GM18505 (cell line): ENCODE results near the gene UBAC2.
"Not testable (repeated sequence)": the region's sequence is repeated elsewhere in the genome, so short reads cannot be mapped to it uniquely, and the experiment has no call there.

ENCODE experiments used
- ATAC-seq: cut with Tn5 transposase; IDR thresholded peaks from one replicate; pipeline ENCODE4 v1.9.1; 2021; ENCODE audit not compliant: unreplicated experiment
- POLR2A ChIP-seq: IDR thresholded peaks from 4 replicates; pipeline ENCODE4 v1.6.1; 2011; ENCODE audit warnings: borderline replicate concordance; ENCODE audit not compliant: insufficient read depth, insufficient read length; ENCODE audit errors: extremely low read depth

The UBAC2 gene

GRCh38 chr13:99196466-99197116 is 4.1 kb upstream of the UBAC2 start:
- no peak for ATAC-seq
- no peak for TF ChIP-seq POLR2A

GRCh38 chr13:99197117-99197651 is 3.5 kb upstream of the UBAC2 start:
- no peak for TF ChIP-seq POLR2A
- no peak for ATAC-seq

- TF ChIP-seq POLR2A, result no peak
- peak; percentile 8 for ATAC-seq
These were observed 868 bp upstream of the UBAC2 start for GRCh38 chr13:99199541-99200431.

GRCh38 chr13:99203601-99204579 is 3.2 kb downstream of the UBAC2 start:
- ATAC-seq, result no peak
- TF ChIP-seq POLR2A, result no peak

- ATAC-seq, result no peak
- TF ChIP-seq POLR2A, result no peak
These were observed 5.1 kb downstream of the UBAC2 start for GRCh38 chr13:99205621-99206220.

- no peak for ATAC-seq
- no peak for TF ChIP-seq POLR2A
These were observed 5.6 kb downstream of the UBAC2 start for GRCh38 chr13:99206226-99206625.

- ATAC-seq, result no peak
- no peak for TF ChIP-seq POLR2A
These were observed 6.2 kb downstream of the UBAC2 start for GRCh38 chr13:99206873-99207272.

- TF ChIP-seq POLR2A, result no peak
- no peak for ATAC-seq
These were observed 6.9 kb downstream of the UBAC2 start for GRCh38 chr13:99207511-99207910.

GRCh38 chr13:99208185-99208584 is 7.5 kb downstream of the UBAC2 start:
- ATAC-seq, result no peak
- no peak for TF ChIP-seq POLR2A

GRCh38 chr13:99208845-99209527 is 8.3 kb downstream of the UBAC2 start:
- ATAC-seq, result no peak
- no peak for TF ChIP-seq POLR2A

GRCh38 chr13:99210627-99211026 is 10.0 kb downstream of the UBAC2 start:
- ATAC-seq, result not testable (repeated sequence)

GRCh38 chr13:99211421-99212035 is 10.9 kb downstream of the UBAC2 start:
- no peak for TF ChIP-seq POLR2A
- ATAC-seq, result no peak
